ENCODE measurements around the gene ATG13.

ATG13 gene

DNA sequence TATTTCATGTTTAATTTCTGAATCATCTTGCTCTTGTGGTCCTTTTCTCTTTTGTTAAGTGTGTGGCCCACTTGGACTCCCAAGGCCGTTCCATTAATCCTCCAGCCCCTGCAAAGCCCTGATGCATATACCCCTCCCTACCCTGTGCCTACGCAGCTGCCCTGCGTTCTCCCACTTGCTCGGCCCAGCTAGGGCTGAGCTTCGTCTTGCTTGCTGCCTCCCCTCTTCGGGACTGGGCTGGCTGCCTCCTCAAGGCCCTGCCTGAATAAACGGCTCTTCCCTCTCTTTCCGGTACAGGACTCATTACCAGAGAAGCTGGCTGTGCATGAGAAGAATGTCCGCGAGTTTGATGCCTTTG lies 54.6 kb downstream of the ATG13 start:
- peak overlapping the region in 10 of 21 experiments; percentile 10 to 79 (median 50) for H3K27ac ChIP-seq

GRCh38 chr11:46672381-46672839 lies 55.1 kb downstream of the ATG13 start:
- H3K27ac ChIP-seq, result peak overlapping the region in 14 of 21 experiments; percentile 2 to 79 (median 18)
- no peak overlapping the region for H3K4me3 ChIP-seq

More for the DNA sequence above, 54.6 kb downstream of the ATG13 start:
- no peak overlapping the region for H3K4me3 ChIP-seq

DNA sequence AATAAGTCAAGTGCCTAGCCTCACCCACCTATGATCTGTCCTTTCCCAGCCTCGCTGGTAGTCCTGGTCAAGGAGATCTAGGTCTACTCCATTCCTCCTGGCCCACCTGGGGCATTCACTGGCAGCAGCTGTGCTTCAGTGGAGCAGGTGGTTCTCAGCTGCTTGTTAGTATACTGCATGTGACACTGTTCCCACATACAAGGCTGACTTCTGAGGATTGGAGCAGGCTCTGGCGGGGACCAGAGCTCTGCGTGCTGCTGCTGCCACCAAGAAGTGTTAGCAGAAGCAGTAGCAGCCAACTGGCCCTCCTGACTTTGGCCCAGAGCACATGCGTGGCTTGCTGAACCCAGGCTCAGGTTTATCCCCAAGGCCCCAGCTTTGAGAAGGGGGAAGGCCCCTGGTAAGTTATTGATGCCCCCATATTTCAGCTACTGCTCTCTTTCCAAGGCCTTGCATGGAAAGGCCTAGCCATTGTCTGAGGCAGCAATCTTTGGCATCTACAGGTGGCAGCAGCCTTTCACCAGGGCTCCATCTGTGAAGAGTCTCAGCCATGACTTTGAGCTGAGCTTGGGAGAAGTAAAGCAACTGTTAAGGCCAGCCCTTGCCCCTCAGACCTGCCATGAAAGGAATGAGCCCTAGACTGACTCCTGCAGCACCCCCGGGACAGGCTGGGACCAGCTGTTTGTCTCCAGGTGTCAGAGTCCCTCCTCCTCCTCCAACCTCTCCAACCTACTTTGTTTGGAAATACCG lies 56.5 kb downstream of the ATG13 start:
- Histone ChIP-seq H3K4me3 (no peak overlapping the region), H3K27ac (peak overlapping the region in 19 of 21 experiments; percentile 59 to 88 (median 77))

DNA sequence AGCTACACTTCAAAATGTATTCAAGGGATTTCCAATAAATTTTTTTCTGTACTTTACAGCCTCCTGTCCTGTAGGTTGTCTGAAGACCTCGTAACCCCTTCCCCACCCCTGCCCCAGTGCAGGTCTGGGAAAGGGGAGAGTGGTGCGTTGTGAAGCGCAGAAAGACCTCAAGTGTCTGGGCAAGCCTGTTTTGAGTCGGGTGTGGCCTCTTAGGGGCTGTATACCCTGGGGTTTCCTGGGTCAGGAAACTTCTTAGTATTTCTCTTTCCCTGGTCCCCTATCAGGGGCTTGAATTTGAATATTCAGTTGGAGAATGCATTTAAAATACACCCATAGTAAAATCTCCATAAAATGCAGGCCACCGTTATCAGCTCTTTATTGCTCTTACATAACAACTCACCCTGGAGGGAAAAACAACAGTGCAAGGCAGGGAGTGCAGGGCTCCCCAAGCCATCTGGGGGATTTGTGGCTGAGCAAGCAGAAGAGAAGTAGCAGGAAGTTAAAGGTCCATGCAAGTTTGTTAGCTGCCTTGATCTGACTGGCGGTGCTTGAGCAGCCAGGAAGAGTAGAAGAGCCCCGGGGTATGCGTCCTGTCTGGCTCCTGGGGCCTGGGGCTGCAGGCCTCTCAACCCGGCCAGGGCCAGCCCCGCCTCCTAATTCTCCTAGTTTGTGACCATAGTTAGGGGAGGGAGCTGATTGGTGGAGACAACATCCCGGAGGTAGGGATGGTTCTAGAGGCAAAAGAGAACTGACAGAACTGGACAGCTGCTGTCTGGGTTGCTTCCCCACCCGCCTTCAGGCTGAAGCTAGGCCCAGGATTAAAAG lies 57.3 kb downstream of the ATG13 start:
- Histone ChIP-seq H3K27ac (peak overlapping the region in 20 of 21 experiments; percentile 49 to 88 (median 76)), H3K4me3 (no peak overlapping the region)

DNA sequence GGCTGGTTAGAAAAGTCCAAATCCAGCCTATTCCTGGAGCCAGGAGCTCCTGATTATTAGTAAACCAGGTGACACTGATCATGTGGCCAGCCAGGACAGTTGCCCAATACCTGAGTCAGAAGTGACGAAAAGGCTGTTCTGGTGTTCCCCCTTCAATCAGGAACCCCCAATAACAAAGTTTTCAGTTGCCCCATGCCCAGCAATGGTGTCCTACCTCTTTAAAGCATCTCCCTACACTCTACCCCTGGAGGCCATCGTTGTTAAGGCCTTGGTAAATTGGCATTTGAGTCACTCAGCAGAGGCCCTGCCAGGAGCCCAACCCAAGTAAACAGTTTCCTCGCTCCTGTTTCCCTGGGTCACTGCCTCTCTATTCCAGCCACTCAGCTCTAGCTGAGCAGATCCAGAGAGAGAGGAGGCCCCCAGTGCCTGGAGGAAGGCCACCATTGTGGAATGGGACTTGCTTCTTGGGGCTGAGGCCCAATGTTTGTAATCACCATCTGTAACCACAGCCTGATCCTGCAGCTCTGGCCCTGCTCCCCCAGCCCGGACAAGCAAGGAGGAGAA lies 58.0 kb downstream of the ATG13 start:
- Histone ChIP-seq H3K27ac (peak overlapping the region in 20 of 21 experiments; percentile 49 to 88 (median 76)), H3K4me3 (no peak overlapping the region)

- no peak overlapping the region for H3K4me3 ChIP-seq
- peak overlapping the region in 20 of 21 experiments; percentile 49 to 88 (median 76) for H3K27ac ChIP-seq
Measured at GRCh38 chr11:46675949-46676348, 58.6 kb downstream of the ATG13 start.

- Histone ChIP-seq H3K27ac (peak overlapping the region in 14 of 21 experiments; percentile 32 to 88 (median 77)), H3K4me3 (no peak overlapping the region)
Measured at GRCh38 chr11:46676436-46677158, 59.2 kb downstream of the ATG13 start.

DNA sequence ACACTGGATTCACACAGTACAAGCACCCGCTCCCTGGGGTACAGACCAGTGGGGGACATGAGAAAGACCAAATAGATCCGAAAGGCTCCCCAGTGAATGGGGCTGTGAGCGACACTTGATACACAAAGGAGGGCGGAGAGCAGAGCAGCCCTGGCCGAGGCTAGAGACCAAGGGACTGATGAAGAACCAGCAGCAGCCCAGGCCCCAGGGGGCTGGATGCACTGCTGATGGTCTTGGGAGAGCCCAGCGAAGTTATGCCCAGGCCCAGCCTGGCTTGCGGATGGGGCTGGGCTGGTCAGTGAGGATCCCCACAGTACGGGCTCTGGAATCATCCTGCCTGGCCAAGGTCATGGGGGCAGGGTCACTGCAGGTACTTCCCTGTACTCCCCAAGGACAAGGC lies 59.8 kb downstream of the ATG13 start:
- H3K4me3 ChIP-seq, result no peak overlapping the region
- H3K27ac ChIP-seq, result peak overlapping the region in 9 of 21 experiments; percentile 8 to 77 (median 44)

- Histone ChIP-seq H3K27ac (peak overlapping the region in 2 of 21 experiments; percentile 9 to 39), H3K4me3 (no peak overlapping the region)
Measured at GRCh38 chr11:46677991-46678740, 60.8 kb downstream of the ATG13 start.

DNA sequence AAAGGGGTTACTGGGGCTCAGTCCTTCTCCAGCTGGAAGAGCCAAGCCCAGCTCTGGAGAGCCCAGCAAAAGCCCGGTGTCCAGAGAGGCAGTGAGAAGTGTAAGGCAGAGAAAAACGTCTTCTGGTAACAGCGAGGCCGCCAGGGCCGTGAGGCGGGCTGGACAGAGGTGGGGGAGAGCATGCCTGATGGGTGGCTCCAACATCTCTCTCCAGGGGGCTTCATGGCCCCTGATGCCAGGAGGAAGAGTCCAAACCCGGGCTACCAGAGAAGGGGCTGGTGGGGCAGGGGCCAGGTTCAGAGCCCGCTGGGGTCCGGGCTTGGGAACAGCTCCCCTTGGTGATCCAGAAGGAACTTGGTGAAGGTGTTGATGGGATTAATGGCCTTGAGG lies 61.4 kb downstream of the ATG13 start:
- H3K4me3 ChIP-seq, result no peak overlapping the region
- peak overlapping the region in 1 of 21 experiments; percentile 9 for H3K27ac ChIP-seq

- H3K27ac ChIP-seq, result peak overlapping the region in 1 of 21 experiments; percentile 1
- H3K4me3 ChIP-seq, result no peak overlapping the region
Measured at GRCh38 chr11:46679241-46680163, 62.1 kb downstream of the ATG13 start.

GRCh38 chr11:46680164-46680760 lies 62.9 kb downstream of the ATG13 start:
- H3K4me3 ChIP-seq, result no peak overlapping the region
- H3K27ac ChIP-seq, result peak overlapping the region in 1 of 21 experiments; percentile 1

- H3K4me3 ChIP-seq, result no peak overlapping the region
- H3K27ac ChIP-seq, result no peak overlapping the region
Measured at GRCh38 chr11:46680815-46681214, 63.5 kb downstream of the ATG13 start.

- Histone ChIP-seq H3K27ac (no peak overlapping the region), H3K4me3 (no peak overlapping the region)
Measured at GRCh38 chr11:46681814-46682213, 64.5 kb downstream of the ATG13 start.

- peak overlapping the region in 7 of 21 experiments; percentile 5 to 65 (median 23) for H3K27ac ChIP-seq
- H3K4me3 ChIP-seq, result no peak overlapping the region
Measured at GRCh38 chr11:46682773-46683752, 65.7 kb downstream of the ATG13 start.

GRCh38 chr11:46684367-46684766 lies 67.0 kb downstream of the ATG13 start:
- peak overlapping the region in 4 of 21 experiments; percentile 5 to 65 (median 14) for H3K27ac ChIP-seq
- H3K4me3 ChIP-seq, result no peak overlapping the region

Data from skin epidermis (tissue), 12 donors.